Measurements from ENCODE around the gene RUSF1.

- TF ChIP-seq POLR2AphosphoS5 (IDR thresholded peaks at IDR 0.05) (no peak), CTCF (IDR thresholded peaks at IDR 0.05) (no peak)
These were observed 57.0 kb downstream of the RUSF1 start for GRCh38 chr16:31451201-31451600.
